Liver (tissue), 9 donors: ENCODE measurements around the gene ATXN10. TPM values are rescaled to one million over a fixed set of nuclear protein-coding genes. Genes with fewer than 3 reads are reported as not detected.

Experiments
- DNase-seq: peaks from one replicate; pipeline ENCODE4 v3.0.0-alpha.2; 2017; ENCODE audit warnings: low spot score
- H3K27ac ChIP-seq, 2 donors: one replicate each; pipeline ENCODE4 v1.7.0; 2013; ENCODE audit warnings: inconsistent platforms in 2 of 2, low read length in 2 of 2, control low read depth in 1 of 2, low read depth in 1 of 2, mild to moderate bottlenecking in 1 of 2
- H3K27me3 ChIP-seq, 4 donors: one replicate each; pipeline versions ENCODE4 v1.6.1 to v1.7.0; 2013; ENCODE audit warnings: low read length in 3 of 4, inconsistent platforms in 1 of 4, mild to moderate bottlenecking in 1 of 4, moderate library complexity in 1 of 4; ENCODE audit not compliant: control insufficient read depth in 4 of 4, insufficient read depth in 4 of 4
- H3K36me3 ChIP-seq, 4 donors: one replicate each; pipeline versions ENCODE4 v1.6.1 to v1.7.0; 2013; ENCODE audit warnings: low read length in 3 of 4, mild to moderate bottlenecking in 3 of 4, low read depth in 1 of 4, moderate library complexity in 1 of 4; ENCODE audit not compliant: control insufficient read depth in 4 of 4, insufficient read depth in 3 of 4
- H3K4me1 ChIP-seq, 4 donors: one replicate each; pipeline versions ENCODE4 v1.6.1 to v1.7.0; 2013; ENCODE audit warnings: low read length in 3 of 4, mild to moderate bottlenecking in 3 of 4, moderate library complexity in 1 of 4; ENCODE audit not compliant: control insufficient read depth in 4 of 4, insufficient read depth in 4 of 4
- H3K4me3 ChIP-seq, 3 donors: one replicate each; pipeline versions ENCODE4 v1.6.1 to v1.7.0; 2013; ENCODE audit warnings: low read length in 3 of 3, control low read depth in 1 of 3, low read depth in 1 of 3, mild to moderate bottlenecking in 1 of 3
- H3K9ac ChIP-seq, 2 donors: one replicate each; pipeline ENCODE4 v1.7.0; 2013; ENCODE audit warnings: low read length in 2 of 2, mild to moderate bottlenecking in 2 of 2, moderate library complexity in 2 of 2, control low read depth in 1 of 2, low read depth in 1 of 2
- H3K9me3 ChIP-seq, 4 donors: one replicate each; pipeline versions ENCODE4 v1.6.1 to v1.7.0; 2013; ENCODE audit warnings: low read length in 3 of 4; ENCODE audit not compliant: control insufficient read depth in 4 of 4
- FOXA1 ChIP-seq: IDR thresholded peaks from 2 replicates; pipeline ENCODE4 v1.6.1; 2016; ENCODE audit warnings: antibody characterized with exemption
- JUND ChIP-seq, 2 donors: IDR thresholded peaks; 2 replicates each; pipeline ENCODE4 v1.6.1; 2016; ENCODE audit warnings: antibody characterized with exemption in 2 of 2
- NR2F2 ChIP-seq: IDR thresholded peaks from 2 replicates; pipeline ENCODE4 v1.6.1; 2016; ENCODE audit warnings: antibody characterized with exemption
- RAD21 ChIP-seq, 2 donors: IDR thresholded peaks; 2 replicates each; pipeline ENCODE4 v1.6.1; 2016; ENCODE audit warnings: antibody characterized with exemption in 2 of 2, mild to moderate bottlenecking in 2 of 2
- SP1 ChIP-seq: IDR thresholded peaks from 2 replicates; pipeline ENCODE4 v1.6.1; 2018; ENCODE audit warnings: antibody characterized with exemption, mild to moderate bottlenecking
- WGBS: extraction: QIAGEN DNeasy Blood & Tissue Kit; methylation state at CpG from one replicate; pipeline ENCODE4 v1.1.7; 2013; 5-methylcytosine and 5-hydroxymethylcytosine counted together
- polyA plus RNA-seq, 2 donors: library from polyadenylated mRNA; stranded (reverse) in 1 of 2; unstranded in 1 of 2; fragments of 200-250 nt in 1 of 2; fragments of >200 nt in 1 of 2; fragmentation: Nextera tagmentation in 1 of 2; extraction: Ambion mirVana in 1 of 2; gene quantifications; one replicate each; pipeline versions ENCODE4 v1.2.1 to v1.2.3, GENCODE V29; 2013 to 2015
- total RNA-seq, 2 donors: library from RNA; depleted of rRNA; stranded (reverse); fragments of >200 nt; gene quantifications; one replicate each; pipeline ENCODE4 v1.2.3, GENCODE V29; 2014
- TF ChIP-seq, protein P1 (sequence below): IDR thresholded peaks from 2 replicates; pipeline ENCODE4 v1.6.1; 2016; ENCODE audit warnings: antibody characterized with exemption
- TF ChIP-seq, protein P2 (sequence below): IDR thresholded peaks from 2 replicates; pipeline ENCODE4 v1.6.1; 2016; ENCODE audit warnings: antibody characterized with exemption
- TF ChIP-seq, protein P3 (sequence below): fragments of 150-350 bp; IDR thresholded peaks from 2 replicates; pipeline ENCODE4 v1.5.1; 2017; ENCODE audit warnings: improper control_type of control experiment, low read depth, low read length; ENCODE audit not compliant: missing input control
- TF ChIP-seq, protein P4 (sequence below): IDR thresholded peaks from 2 replicates; pipeline ENCODE4 v1.6.1; 2016; ENCODE audit warnings: antibody characterized with exemption, mild to moderate bottlenecking
- donor health status: healthy.
- donor health status: healthy.
- donor health status: healthy.
- donor health status: healthy.
- donor health status: healthy.

ATXN10 gene
- total and polyA plus RNA-seq, 4 donors, result 34.9 to 100 (median 69.7) TPM

DNA sequence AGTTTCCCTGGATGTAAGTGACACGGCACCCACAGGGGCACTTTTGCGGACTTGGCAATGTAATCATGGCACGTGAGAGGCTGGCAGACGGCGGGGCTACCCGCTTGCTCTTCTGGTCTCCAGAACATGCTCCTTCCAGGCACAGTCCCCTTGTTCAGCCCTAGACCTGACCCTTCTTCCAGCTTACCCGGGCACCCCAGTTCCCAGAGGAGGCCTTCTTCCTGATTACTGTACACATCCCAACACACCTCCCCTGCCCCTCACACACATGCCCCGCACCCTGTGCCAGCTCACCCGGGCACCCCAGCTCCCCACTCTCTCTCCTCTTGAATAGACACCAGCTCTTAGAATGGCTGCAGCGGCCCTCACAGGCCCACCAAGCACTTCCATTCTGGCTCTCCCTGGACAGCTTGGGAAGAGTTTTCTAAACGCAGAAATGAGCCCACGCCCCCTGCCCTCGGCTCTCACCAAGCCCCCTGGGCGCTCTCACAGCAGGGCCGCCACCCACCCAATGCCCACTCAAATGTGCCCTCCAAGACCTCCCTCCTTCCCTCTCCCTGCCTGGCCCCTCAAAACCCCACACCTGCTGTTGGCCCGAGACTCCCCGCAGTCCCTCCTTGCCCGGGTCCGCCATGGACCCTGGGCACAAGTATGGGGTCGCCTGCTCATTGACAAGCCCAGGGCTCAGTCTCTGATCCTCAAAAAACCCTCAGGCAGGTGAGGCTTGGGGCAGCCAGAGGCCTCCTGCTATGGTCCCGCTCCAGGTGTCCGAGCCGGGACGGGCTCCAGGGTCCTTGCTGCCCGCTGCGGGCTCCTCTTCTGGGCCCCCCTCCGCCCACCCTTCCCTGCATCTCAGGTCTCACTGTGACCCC, 216.8 kb downstream of the ATXN10 start:
- Histone ChIP-seq H3K4me3 (no peak overlapping the region), H3K27me3 (peaks cover 0 to 7% (median 0%) of the 10 kb centered on the region in 4 donors), H3K9me3 (no peaks in the 10 kb centered on the region), H3K4me1 (no peaks in the 10 kb centered on the region), H3K36me3 (no peaks in the 10 kb centered on the region), H3K27ac (no peak overlapping the region), H3K9ac (no peak overlapping the region)
- TF ChIP-seq, protein P1, sequence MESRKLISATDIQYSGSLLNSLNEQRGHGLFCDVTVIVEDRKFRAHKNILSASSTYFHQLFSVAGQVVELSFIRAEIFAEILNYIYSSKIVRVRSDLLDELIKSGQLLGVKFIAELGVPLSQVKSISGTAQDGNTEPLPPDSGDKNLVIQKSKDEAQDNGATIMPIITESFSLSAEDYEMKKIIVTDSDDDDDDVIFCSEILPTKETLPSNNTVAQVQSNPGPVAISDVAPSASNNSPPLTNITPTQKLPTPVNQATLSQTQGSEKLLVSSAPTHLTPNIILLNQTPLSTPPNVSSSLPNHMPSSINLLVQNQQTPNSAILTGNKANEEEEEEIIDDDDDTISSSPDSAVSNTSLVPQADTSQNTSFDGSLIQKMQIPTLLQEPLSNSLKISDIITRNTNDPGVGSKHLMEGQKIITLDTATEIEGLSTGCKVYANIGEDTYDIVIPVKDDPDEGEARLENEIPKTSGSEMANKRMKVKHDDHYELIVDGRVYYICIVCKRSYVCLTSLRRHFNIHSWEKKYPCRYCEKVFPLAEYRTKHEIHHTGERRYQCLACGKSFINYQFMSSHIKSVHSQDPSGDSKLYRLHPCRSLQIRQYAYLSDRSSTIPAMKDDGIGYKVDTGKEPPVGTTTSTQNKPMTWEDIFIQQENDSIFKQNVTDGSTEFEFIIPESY, result no peak
- TF ChIP-seq NR2F2, result no peak
- 96% methylated on average over 27 of the region's 27 CpGs for WGBS
- DNase-seq, result no peak

DNA sequence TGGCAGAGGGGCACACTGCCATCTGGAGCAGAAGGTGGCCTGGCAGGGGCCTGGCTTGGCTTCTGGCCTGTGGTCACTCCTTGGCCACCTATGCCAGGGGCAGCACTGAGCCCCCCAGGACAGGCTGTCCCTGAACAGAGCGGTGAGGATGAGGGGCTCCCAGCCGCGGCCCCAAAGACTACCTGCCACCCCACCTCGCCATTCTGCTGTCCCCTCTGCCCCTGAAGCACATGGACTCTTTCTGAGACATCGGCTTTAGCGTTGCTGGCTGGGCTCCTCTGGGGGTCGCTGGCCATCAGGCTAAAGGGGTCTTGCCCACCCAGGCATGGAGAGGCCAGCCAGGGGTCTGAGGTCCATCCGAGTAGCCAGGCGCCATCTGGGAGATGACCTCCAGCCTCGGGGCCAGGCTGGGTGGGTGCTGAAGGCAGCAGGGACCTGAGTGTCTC, 217.5 kb downstream of the ATXN10 start:
- no peak overlapping the region for H3K27ac ChIP-seq
- H3K4me1 ChIP-seq, result no peaks in the 10 kb centered on the region
- 78% methylated on average over 10 of the region's 10 CpGs for WGBS
- H3K4me3 ChIP-seq, result no peak overlapping the region
- H3K9me3 ChIP-seq, result no peaks in the 10 kb centered on the region
- H3K36me3 ChIP-seq, result no peaks in the 10 kb centered on the region
- DNase-seq, result no peak
- H3K27me3 ChIP-seq, result peaks cover 0 to 7% (median 0%) of the 10 kb centered on the region in 4 donors
- H3K9ac ChIP-seq, result no peak overlapping the region
- no peak for TF ChIP-seq JUND (IDR thresholded peaks at IDR 0.05)
- TF ChIP-seq RAD21 (IDR thresholded peaks at IDR 0.05), result no peak
- no peak for TF ChIP-seq FOXA1
- TF ChIP-seq, protein P2, sequence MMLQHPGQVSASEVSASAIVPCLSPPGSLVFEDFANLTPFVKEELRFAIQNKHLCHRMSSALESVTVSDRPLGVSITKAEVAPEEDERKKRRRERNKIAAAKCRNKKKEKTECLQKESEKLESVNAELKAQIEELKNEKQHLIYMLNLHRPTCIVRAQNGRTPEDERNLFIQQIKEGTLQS, result no peak
- TF ChIP-seq, protein P1, result no peak
- no peak for TF ChIP-seq SP1
- TF ChIP-seq, protein P3, sequence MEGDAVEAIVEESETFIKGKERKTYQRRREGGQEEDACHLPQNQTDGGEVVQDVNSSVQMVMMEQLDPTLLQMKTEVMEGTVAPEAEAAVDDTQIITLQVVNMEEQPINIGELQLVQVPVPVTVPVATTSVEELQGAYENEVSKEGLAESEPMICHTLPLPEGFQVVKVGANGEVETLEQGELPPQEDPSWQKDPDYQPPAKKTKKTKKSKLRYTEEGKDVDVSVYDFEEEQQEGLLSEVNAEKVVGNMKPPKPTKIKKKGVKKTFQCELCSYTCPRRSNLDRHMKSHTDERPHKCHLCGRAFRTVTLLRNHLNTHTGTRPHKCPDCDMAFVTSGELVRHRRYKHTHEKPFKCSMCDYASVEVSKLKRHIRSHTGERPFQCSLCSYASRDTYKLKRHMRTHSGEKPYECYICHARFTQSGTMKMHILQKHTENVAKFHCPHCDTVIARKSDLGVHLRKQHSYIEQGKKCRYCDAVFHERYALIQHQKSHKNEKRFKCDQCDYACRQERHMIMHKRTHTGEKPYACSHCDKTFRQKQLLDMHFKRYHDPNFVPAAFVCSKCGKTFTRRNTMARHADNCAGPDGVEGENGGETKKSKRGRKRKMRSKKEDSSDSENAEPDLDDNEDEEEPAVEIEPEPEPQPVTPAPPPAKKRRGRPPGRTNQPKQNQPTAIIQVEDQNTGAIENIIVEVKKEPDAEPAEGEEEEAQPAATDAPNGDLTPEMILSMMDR, result no peak
- TF ChIP-seq, protein P4, sequence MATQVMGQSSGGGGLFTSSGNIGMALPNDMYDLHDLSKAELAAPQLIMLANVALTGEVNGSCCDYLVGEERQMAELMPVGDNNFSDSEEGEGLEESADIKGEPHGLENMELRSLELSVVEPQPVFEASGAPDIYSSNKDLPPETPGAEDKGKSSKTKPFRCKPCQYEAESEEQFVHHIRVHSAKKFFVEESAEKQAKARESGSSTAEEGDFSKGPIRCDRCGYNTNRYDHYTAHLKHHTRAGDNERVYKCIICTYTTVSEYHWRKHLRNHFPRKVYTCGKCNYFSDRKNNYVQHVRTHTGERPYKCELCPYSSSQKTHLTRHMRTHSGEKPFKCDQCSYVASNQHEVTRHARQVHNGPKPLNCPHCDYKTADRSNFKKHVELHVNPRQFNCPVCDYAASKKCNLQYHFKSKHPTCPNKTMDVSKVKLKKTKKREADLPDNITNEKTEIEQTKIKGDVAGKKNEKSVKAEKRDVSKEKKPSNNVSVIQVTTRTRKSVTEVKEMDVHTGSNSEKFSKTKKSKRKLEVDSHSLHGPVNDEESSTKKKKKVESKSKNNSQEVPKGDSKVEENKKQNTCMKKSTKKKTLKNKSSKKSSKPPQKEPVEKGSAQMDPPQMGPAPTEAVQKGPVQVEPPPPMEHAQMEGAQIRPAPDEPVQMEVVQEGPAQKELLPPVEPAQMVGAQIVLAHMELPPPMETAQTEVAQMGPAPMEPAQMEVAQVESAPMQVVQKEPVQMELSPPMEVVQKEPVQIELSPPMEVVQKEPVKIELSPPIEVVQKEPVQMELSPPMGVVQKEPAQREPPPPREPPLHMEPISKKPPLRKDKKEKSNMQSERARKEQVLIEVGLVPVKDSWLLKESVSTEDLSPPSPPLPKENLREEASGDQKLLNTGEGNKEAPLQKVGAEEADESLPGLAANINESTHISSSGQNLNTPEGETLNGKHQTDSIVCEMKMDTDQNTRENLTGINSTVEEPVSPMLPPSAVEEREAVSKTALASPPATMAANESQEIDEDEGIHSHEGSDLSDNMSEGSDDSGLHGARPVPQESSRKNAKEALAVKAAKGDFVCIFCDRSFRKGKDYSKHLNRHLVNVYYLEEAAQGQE, result no peak
